ENCODE measurements around the gene PPIP5K2. TPM values are rescaled to one million over a fixed set of nuclear protein-coding genes. Genes with fewer than 3 reads are reported as not detected.

The PPIP5K2 gene
- total RNA-seq, 1 donor from 2014 or later: 76.1 TPM

DNA sequence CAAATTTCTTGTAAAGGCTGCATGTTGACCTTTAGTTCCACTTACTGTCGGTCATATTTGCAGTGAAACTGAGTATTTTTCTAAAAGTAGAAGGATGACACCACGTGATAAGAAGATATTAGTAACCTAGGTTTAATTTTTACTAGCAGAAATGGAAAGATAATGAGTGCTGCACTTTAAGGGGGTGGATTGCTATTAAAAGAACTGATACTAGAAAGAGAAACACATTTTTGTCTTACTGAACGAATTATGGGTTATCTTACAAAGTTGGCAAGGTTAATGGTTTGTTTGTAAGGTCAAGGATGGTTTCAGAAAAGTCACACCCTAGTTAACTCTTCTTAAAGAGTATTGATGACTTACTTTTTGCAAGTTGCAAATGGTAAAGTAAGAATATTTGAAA lies 140.8 kb downstream of the PPIP5K2 start:
- ChIA-PET CTCF (no interaction called here), POLR2A (no interaction called here)
- no peak overlapping the region for H3K27ac Mint-ChIP-seq
- peaks cover 2% of the 10 kb centered on the region for H3K27me3 Mint-ChIP-seq
- H3K4me3 Mint-ChIP-seq: peak overlapping the region; percentile 15
- no peaks in the 10 kb centered on the region for H3K9me3 Mint-ChIP-seq
- peaks cover 19% of the 10 kb centered on the region for H3K4me1 Mint-ChIP-seq
- H3K36me3 Mint-ChIP-seq (ENCODE audit: low read depth): peaks cover 4% of the 10 kb centered on the region
- TF ChIP-seq CTCF (IDR thresholded peaks at IDR 0.05): no peak
- intact Hi-C loops (cut with micrococcal nuclease): no loop called here
- DNase-seq: no peak
- no peak for ATAC-seq (ENCODE audit: low read depth)

Other genes starting within 250 kb of the PPIP5K2 start
- gene GIN1, start 163 bp upstream of the PPIP5K2 start, total RNA-seq: 9.1 and 12.6 TPM in 2 replicates
- gene MACIR, start 138.5 kb downstream of the PPIP5K2 start, total RNA-seq: 3.9 and 5.1 TPM in 2 replicates